HCT116 (cell line): ENCODE results near the gene APC2. TPM values are rescaled to one million over a fixed set of nuclear protein-coding genes. Genes with fewer than 3 reads are reported as not detected.

Source experiments
- ATAC-seq: fragments of 200-7000 bp; cut with Tn5 transposase; 2 replicates; pipeline ENCODE4 v1.9.1; 2020; ENCODE audit warnings: mild to moderate bottlenecking, moderate library complexity
- BruUV-seq: library from RNA; stranded (reverse); fragments of 400-500 nt; replicated peaks from 2 replicates; lab custom pipeline; 2021; lab: Mats Ljungman, UMichigan
- CTCF ChIA-PET: fragments of 300-600 bp; sonication (Branson Sonifier 250); formaldehyde crosslinking; loops from one replicate; lab custom pipeline; 2021; ENCODE audit warnings: antibody characterized with exemption; lab: Charles Lee
- POLR2A ChIA-PET: fragments of 300-600, 350-600 bp; sonication (Branson Sonifier 250); formaldehyde crosslinking; loops from one replicate; lab custom pipeline; 2021; ENCODE audit warnings: antibody characterized with exemption; lab: Charles Lee
- RAD21 ChIA-PET, 2 experiments: fragments of 300-600 bp; sonication (Branson Sonifier 250); formaldehyde crosslinking; loops; one replicate each; lab custom pipeline; 2023; ENCODE audit warnings: low total read pairs in 2 of 2; ENCODE audit not compliant: uncharacterized antibody in 2 of 2, unreplicated experiment in 2 of 2, low non-redundant PET in 1 of 2; lab: Charles Lee
- DNase-seq: peaks from one replicate; pipeline ENCODE4 v3.0.0-alpha.2; 2010; ENCODE audit warnings: low read depth, low spot score
- H2AFZ ChIP-seq: fragments of 200-600 bp; shearing (Covaris generic), sonication (generic); 2 replicates; pipeline ENCODE4 v1.6.1; 2017; ENCODE audit warnings: low read depth, mixed run types, mixed read lengths, antibody characterized with exemption, low read length; ENCODE audit not compliant: poor library complexity, severe bottlenecking
- H3K27ac ChIP-seq: 2 replicates; pipeline ENCODE4 v1.5.1; 2012; ENCODE audit warnings: low read depth, low read length
- H3K27me3 ChIP-seq: fragments of 200-600 bp; sonication (generic); 2 replicates; pipeline ENCODE4 v1.6.1; 2016; ENCODE audit warnings: mixed run types, low read length, mixed read lengths; ENCODE audit not compliant: insufficient read depth
- H3K36me3 ChIP-seq, 2 experiments: fragments of 200-500 bp in 1 of 2; fragments of 200-600 bp in 1 of 2; sonication (Bioruptor generic) in 1 of 2; sonication (generic) in 1 of 2; 2 replicates each; pipeline versions ENCODE4 v1.5.1 to v1.6.1; 2014 to 2016; ENCODE audit warnings: low read length in 2 of 2, inconsistent platforms in 1 of 2, mixed read lengths in 1 of 2, mixed run types in 1 of 2; ENCODE audit not compliant: insufficient read depth in 2 of 2, control insufficient read depth in 1 of 2
- H3K4me1 ChIP-seq, 2 experiments: fragments of 200-600 bp in 1 of 2; sonication (generic) in 1 of 2; 2 replicates each; pipeline versions ENCODE4 v1.5.1 to v1.6.1; 2012 to 2017; ENCODE audit warnings: low read length in 2 of 2, inconsistent platforms in 1 of 2, mild to moderate bottlenecking in 1 of 2, mixed read lengths in 1 of 2, mixed run types in 1 of 2, moderate library complexity in 1 of 2; ENCODE audit not compliant: insufficient read depth in 2 of 2, control insufficient read depth in 1 of 2
- H3K4me2 ChIP-seq: fragments of 200-600 bp; sonication (generic); 2 replicates; pipeline ENCODE4 v1.6.1; 2017; ENCODE audit warnings: mixed run types, low read length, mixed read lengths
- H3K4me3 ChIP-seq, 2 experiments: fragments of 200-600 bp in 1 of 2; sonication (generic) in 1 of 2; replicated peaks in 1 of 2; 2 replicates each; pipeline ENCODE4 v1.5.1; 2011 to 2016; ENCODE audit warnings: low read length in 2 of 2, control low read depth in 1 of 2, low read depth in 1 of 2, mild to moderate bottlenecking in 1 of 2, mixed read lengths in 1 of 2, mixed run types in 1 of 2
- H3K79me2 ChIP-seq: fragments of 200-600 bp; sonication (generic); 2 replicates; pipeline ENCODE4 v1.6.1; 2017; ENCODE audit warnings: mild to moderate bottlenecking, mixed run types, low read length, moderate library complexity, mixed read lengths; ENCODE audit not compliant: insufficient read depth
- H3K9ac ChIP-seq: fragments of 200-600 bp; sonication (generic); 2 replicates; pipeline ENCODE4 v1.6.1; 2016; ENCODE audit warnings: low read length, mixed read lengths
- H3K9me2 ChIP-seq: fragments of 200-600 bp; sonication (generic), shearing (Covaris generic); 2 replicates; pipeline ENCODE4 v1.6.1; 2017; ENCODE audit warnings: mixed run types, mild to moderate bottlenecking, moderate library complexity; ENCODE audit not compliant: insufficient read depth
- H3K9me3 ChIP-seq, 2 experiments: fragments of 200-500 bp in 1 of 2; fragments of 200-600 bp in 1 of 2; sonication (Bioruptor generic) in 1 of 2; sonication (generic) in 1 of 2; 2 replicates each; pipeline ENCODE4 v1.6.1; 2014 to 2017; ENCODE audit warnings: low read length in 2 of 2, mixed read lengths in 2 of 2, inconsistent platforms in 1 of 2, low read depth in 1 of 2, mild to moderate bottlenecking in 1 of 2, mixed run types in 1 of 2, moderate library complexity in 1 of 2; ENCODE audit not compliant: control insufficient read depth in 1 of 2, insufficient read depth in 1 of 2
- H4K20me1 ChIP-seq: fragments of 200-600 bp; sonication (generic), shearing (Covaris generic); 2 replicates; pipeline ENCODE4 v1.6.1; 2017; ENCODE audit warnings: mixed run types, mild to moderate bottlenecking, moderate library complexity; ENCODE audit not compliant: insufficient read depth
- ATF3 ChIP-seq: IDR thresholded peaks from 2 replicates; pipeline ENCODE4 v1.6.1; 2012
- CBX3 ChIP-seq: IDR thresholded peaks from 2 replicates; pipeline ENCODE4 v1.6.1; 2012; ENCODE audit warnings: low read depth
- CEBPB ChIP-seq: IDR thresholded peaks from 2 replicates; pipeline ENCODE4 v1.6.1; 2012; ENCODE audit warnings: low read depth
- ELF1 ChIP-seq: IDR thresholded peaks from 2 replicates; pipeline ENCODE4 v1.6.1; 2012; ENCODE audit warnings: low read depth, borderline replicate concordance
- EZH2 ChIP-seq: fragments of 200-600 bp; sonication (generic); IDR thresholded peaks from 2 replicates; pipeline ENCODE4 v1.6.1; 2017; ENCODE audit warnings: antibody characterized with exemption, mixed run types
- EZH2phosphoT487 ChIP-seq: fragments of 200-600 bp; IDR thresholded peaks from 2 replicates; pipeline ENCODE4 v1.6.1; 2018; ENCODE audit warnings: antibody characterized with exemption, borderline replicate concordance
- JUND ChIP-seq: IDR thresholded peaks from 2 replicates; pipeline ENCODE4 v1.6.1; 2012
- POLR2AphosphoS5 ChIP-seq: IDR thresholded peaks from 2 replicates; pipeline ENCODE4 v1.6.1; 2011; ENCODE audit warnings: mild to moderate bottlenecking, low read depth, low read length, moderate library complexity
- SIN3A ChIP-seq: IDR thresholded peaks from 2 replicates; pipeline ENCODE4 v1.6.1; 2012; ENCODE audit warnings: low read depth
- SP1 ChIP-seq: IDR thresholded peaks from 2 replicates; pipeline ENCODE4 v1.6.1; 2012; ENCODE audit warnings: low read depth
- TCF7L2 ChIP-seq: IDR thresholded peaks from 2 replicates; pipeline ENCODE4 v1.7.0; 2011; ENCODE audit warnings: borderline replicate concordance, inconsistent platforms; ENCODE audit not compliant: insufficient read depth, insufficient read length; ENCODE audit errors: extremely low read depth
- YY1 ChIP-seq: IDR thresholded peaks from 2 replicates; pipeline ENCODE4 v1.6.1; 2011; ENCODE audit warnings: low read length, low read depth, moderate library complexity, mild to moderate bottlenecking; ENCODE audit not compliant: insufficient replicate concordance; ENCODE audit errors: extremely low read depth
- ZBTB33 ChIP-seq: IDR thresholded peaks from 2 replicates; pipeline ENCODE4 v1.6.1; 2011; ENCODE audit warnings: mild to moderate bottlenecking, low read length, moderate library complexity; ENCODE audit not compliant: insufficient replicate concordance; ENCODE audit errors: extremely low read depth
- intact Hi-C: fragments of 100-400 bp; cut with micrococcal nuclease; formaldehyde crosslinking; loops from 2 replicates; pipeline ENCODE4 v1.10.0; 2022
- total RNA-seq: library from RNA; stranded (reverse); gene quantifications from one replicate; pipeline ENCODE4 v1.2.1, GENCODE V29; 2021; ENCODE audit not compliant: unreplicated experiment

The APC2 gene
- total RNA-seq, 1 experiment from 2014 or later: 1.6 TPM

GRCh38 chr19:1495799-1496713 lies 46.1 kb downstream of the APC2 start:
- peaks cover 13 to 30% of the 10 kb centered on the region in 2 experiments; a peak in 3 of 4 replicates for H3K4me1 ChIP-seq
- H3K79me2 ChIP-seq: peaks cover 7% of the 10 kb centered on the region; the same call in 1 of the 2 replicates
- no peaks in the 10 kb centered on the region for H3K27me3 ChIP-seq
- H2AFZ ChIP-seq: no peak overlapping the region
- H3K4me2 ChIP-seq: no peak overlapping the region
- no peak overlapping the region for H3K4me3 ChIP-seq
- ATAC-seq (no peak), DNase-seq (no peak)
- CTCF ChIA-PET: no interaction called here
- intact Hi-C loops: no loop called here
- no peak overlapping the region for H3K9ac ChIP-seq
- no peaks in the 10 kb centered on the region for H3K9me2 ChIP-seq
- POLR2A ChIA-PET: no interaction called here
- no peaks in the 10 kb centered on the region for H3K9me3 ChIP-seq
- H3K36me3 ChIP-seq: no peaks in the 10 kb centered on the region
- TF ChIP-seq EZH2phosphoT487 (no peak), ELF1 (no peak), CEBPB (no peak), ZBTB33 (no peak), CBX3 (no peak), SIN3A (no peak), POLR2AphosphoS5 (no peak), ATF3 (no peak), SP1 (no peak), TCF7L2 (no peak), YY1 (no peak), JUND (no peak), EZH2 (no peak)
- H4K20me1 ChIP-seq: no peaks in the 10 kb centered on the region
- no peak overlapping the region for H3K27ac ChIP-seq
- no TSS peak for BruUV-seq
- RAD21 ChIA-PET: no interaction called here
